Endothelial cell (in vitro differentiated cells): ENCODE results near the gene EIF4G1. TPM values are rescaled to one million over a fixed set of nuclear protein-coding genes. Genes with fewer than 3 reads are reported as not detected.
A peak's percentile ranks its signal among the peaks of the same experiment; 100 is the strongest.

Experiments
- DNase-seq: peaks from one replicate; pipeline ENCODE4 v3.0.0; 2021; ENCODE audit warnings: low spot score
- H3K27ac Mint-ChIP-seq: one replicate; pipeline ENCODE4 v1.8.0; 2021; ENCODE audit warnings: mixed read lengths, inconsistent platforms; ENCODE audit not compliant: unreplicated experiment
- H3K27me3 Mint-ChIP-seq: one replicate; pipeline ENCODE4 v1.8.0; 2021; ENCODE audit warnings: mild to moderate bottlenecking, moderate library complexity, mixed read lengths, inconsistent platforms; ENCODE audit not compliant: unreplicated experiment
- H3K36me3 Mint-ChIP-seq: one replicate; pipeline ENCODE4 v1.8.0; 2021; ENCODE audit warnings: mild to moderate bottlenecking, low read depth, mixed read lengths, inconsistent platforms; ENCODE audit not compliant: unreplicated experiment
- H3K4me1 Mint-ChIP-seq: one replicate; pipeline ENCODE4 v1.8.0; 2021; ENCODE audit warnings: mild to moderate bottlenecking, mixed read lengths, inconsistent platforms; ENCODE audit not compliant: unreplicated experiment
- H3K4me3 Mint-ChIP-seq: one replicate; pipeline ENCODE4 v1.8.0; 2021; ENCODE audit warnings: mild to moderate bottlenecking, mixed read lengths, inconsistent platforms; ENCODE audit not compliant: unreplicated experiment
- H3K9me3 Mint-ChIP-seq: one replicate; pipeline ENCODE4 v1.8.0; 2021; ENCODE audit warnings: mixed read lengths, inconsistent platforms; ENCODE audit not compliant: unreplicated experiment
- CTCF ChIP-seq: fragments of 200-600 bp; sonication (generic); IDR thresholded peaks from one replicate; pipeline ENCODE4 v1.5.0; 2021; ENCODE audit warnings: antibody characterized with exemption; ENCODE audit not compliant: unreplicated experiment
- total RNA-seq: library from RNA; stranded (reverse); fragmentation: NEBNext Ultra II Directional; extraction: Animal tissue kit (Norgen Biotek cat#: 25700); gene quantifications from one replicate; pipeline ENCODE4 v1.2.1, GENCODE V29; 2021; ENCODE audit not compliant: unreplicated experiment

Gene EIF4G1
- total RNA-seq, 1 donor from 2014 or later = 390 TPM

GRCh38 chr3:184333700-184334099 lies 19.3 kb downstream of the EIF4G1 start:
- Mint-ChIP-seq H3K9me3 (no peaks in the 10 kb centered on the region), H3K27ac (peak overlapping the region; percentile 96), H3K27me3 (peaks cover 35% of the 10 kb centered on the region), H3K36me3 (peaks cover 59% of the 10 kb centered on the region), H3K4me1 (peaks cover 67% of the 10 kb centered on the region), H3K4me3 (peak overlapping the region; percentile 63)
- no peak for TF ChIP-seq CTCF
- no peak for DNase-seq

DNA sequence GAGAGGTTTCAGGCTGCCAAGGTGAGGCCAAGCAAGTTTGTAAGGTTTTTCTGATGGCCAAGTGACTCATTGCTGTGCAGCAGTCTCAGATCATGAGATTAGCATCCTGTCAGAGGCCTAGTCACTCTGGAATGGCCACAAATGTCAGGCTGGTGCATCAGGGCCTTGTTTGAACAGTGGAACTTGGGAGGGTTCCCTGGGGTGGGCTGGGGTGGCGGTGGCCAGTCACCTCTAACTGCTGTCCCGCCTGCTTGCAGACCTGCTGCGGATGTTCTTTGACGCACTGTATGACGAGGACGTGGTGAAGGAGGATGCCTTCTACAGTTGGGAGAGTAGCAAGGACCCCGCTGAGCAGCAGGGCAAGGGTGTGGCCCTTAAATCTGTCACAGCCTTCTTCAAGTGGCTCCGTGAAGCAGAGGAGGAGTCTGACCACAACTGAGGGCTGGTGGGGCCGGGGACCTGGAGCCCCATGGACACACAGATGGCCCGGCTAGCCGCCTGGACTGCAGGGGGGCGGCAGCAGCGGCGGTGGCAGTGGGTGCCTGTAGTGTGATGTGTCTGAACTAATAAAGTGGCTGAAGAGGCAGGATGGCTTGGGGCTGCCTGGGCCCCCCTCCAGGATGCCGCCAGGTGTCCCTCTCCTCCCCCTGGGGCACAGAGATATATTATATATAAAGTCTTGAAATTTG lies 20.2 kb downstream of the EIF4G1 start:
- TF ChIP-seq CTCF = no peak
- Mint-ChIP-seq H3K36me3 (peaks cover 52% of the 10 kb centered on the region), H3K4me1 (peaks cover 69% of the 10 kb centered on the region), H3K27ac (peak overlapping the region; percentile 96), H3K4me3 (peak overlapping the region; percentile 63), H3K27me3 (peaks cover 37% of the 10 kb centered on the region), H3K9me3 (no peaks in the 10 kb centered on the region)
- DNase-seq = no peak

- no peak for DNase-seq
- Mint-ChIP-seq H3K36me3 (peaks cover 48% of the 10 kb centered on the region), H3K27ac (peak overlapping the region; percentile 91), H3K4me1 (peaks cover 67% of the 10 kb centered on the region), H3K27me3 (peaks cover 37% of the 10 kb centered on the region), H3K9me3 (no peaks in the 10 kb centered on the region), H3K4me3 (peak overlapping the region; percentile 81)
- TF ChIP-seq CTCF = no peak
Observed at GRCh38 chr3:184335291-184335660, 20.9 kb downstream of the EIF4G1 start.

- no peak for TF ChIP-seq CTCF
- Mint-ChIP-seq H3K27ac (peak overlapping the region; percentile 94), H3K4me3 (peak overlapping the region; percentile 94), H3K4me1 (peaks cover 71% of the 10 kb centered on the region), H3K36me3 (peaks cover 49% of the 10 kb centered on the region), H3K27me3 (peaks cover 38% of the 10 kb centered on the region), H3K9me3 (no peaks in the 10 kb centered on the region)
- DNase-seq = peak; percentile 88
Observed at GRCh38 chr3:184335661-184336546, 21.5 kb downstream of the EIF4G1 start.
